ENCODE data around the gene PALM2AKAP2.
"Not testable (repeated sequence)": the region's sequence is repeated elsewhere in the genome, so short reads cannot be mapped to it uniquely, and the experiment has no call there.

The PALM2AKAP2 gene

DNA sequence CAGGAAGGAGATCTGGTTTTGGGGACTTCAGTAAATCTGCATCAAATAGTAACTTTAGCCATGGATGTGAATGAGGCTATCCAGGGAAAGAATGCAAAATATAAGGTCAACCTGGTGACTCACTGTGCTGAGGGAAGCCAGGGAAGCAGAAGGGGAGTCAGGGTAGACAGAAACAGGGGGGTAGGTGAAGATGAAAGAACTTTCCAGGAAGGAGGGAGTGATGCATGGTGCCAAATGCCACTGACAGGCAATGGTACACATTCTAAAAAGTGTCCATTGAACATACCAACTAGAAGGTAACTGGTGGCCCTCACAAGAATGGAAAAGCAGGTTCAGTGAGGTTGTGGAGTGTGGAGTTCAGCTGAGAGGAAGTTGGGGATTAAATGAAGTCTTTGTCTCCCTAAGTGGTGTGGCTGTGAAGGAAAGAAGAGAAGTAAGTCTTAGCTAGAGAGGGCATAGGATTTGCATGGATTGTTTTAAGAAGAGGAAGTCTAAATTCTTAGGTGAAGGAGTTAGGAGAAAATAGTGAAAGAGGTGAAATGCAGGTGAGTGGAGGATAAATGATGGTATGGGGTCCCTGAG, 35.5 kb downstream of the PALM2AKAP2 start:
- no peak overlapping the region for H3K27ac ChIP-seq
- TF ChIP-seq, protein P1, sequence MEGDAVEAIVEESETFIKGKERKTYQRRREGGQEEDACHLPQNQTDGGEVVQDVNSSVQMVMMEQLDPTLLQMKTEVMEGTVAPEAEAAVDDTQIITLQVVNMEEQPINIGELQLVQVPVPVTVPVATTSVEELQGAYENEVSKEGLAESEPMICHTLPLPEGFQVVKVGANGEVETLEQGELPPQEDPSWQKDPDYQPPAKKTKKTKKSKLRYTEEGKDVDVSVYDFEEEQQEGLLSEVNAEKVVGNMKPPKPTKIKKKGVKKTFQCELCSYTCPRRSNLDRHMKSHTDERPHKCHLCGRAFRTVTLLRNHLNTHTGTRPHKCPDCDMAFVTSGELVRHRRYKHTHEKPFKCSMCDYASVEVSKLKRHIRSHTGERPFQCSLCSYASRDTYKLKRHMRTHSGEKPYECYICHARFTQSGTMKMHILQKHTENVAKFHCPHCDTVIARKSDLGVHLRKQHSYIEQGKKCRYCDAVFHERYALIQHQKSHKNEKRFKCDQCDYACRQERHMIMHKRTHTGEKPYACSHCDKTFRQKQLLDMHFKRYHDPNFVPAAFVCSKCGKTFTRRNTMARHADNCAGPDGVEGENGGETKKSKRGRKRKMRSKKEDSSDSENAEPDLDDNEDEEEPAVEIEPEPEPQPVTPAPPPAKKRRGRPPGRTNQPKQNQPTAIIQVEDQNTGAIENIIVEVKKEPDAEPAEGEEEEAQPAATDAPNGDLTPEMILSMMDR (conservative IDR thresholded peaks at IDR 0.05), result no peak

GRCh38 chr9:109816490-109816889, 36.5 kb downstream of the PALM2AKAP2 start:
- no peak overlapping the region for H3K27ac ChIP-seq
- TF ChIP-seq, protein P1 (conservative IDR thresholded peaks at IDR 0.05), result no peak

DNA sequence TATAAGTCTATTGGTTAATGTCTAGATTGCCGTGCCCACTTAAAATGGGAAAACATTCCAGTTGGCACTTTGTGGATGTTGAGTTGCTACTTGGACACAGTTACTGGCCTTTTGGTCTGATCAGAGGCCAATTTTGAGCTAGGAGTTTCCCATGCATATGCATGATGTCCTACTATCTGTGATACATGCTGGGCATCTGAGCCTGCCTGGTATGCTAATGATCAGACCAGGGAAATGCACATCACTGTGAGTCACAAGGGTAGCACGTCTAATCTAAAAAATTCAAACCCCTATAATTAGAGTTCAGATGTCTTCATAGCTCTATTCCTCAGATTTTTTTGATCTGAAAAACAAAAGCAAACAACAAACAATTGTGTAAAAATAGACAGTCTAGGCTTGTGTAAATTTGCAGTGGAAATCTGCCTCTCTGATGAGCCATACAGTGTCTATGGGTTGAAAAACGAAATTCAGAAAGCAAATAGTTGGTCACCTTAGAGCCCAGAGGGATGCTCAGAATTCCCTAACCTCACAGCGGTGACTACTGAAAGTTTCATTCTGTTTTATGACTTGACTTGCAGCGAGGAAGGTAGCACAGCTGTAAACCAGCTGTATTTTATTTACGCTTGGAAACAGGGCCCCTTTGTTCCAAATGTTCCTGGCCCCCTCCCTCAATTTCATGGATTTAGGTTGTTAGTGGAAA, 37.3 kb downstream of the PALM2AKAP2 start:
- TF ChIP-seq, protein P1 (conservative IDR thresholded peaks at IDR 0.05), result 0 out of 2 replicates have a peak, but pooled peaks have one; percentile 34
- no peak overlapping the region for H3K27ac ChIP-seq

- TF ChIP-seq, protein P1 (conservative IDR thresholded peaks at IDR 0.05), result peak; percentile 99
- H3K27ac ChIP-seq, result no peak overlapping the region
These were observed 38.0 kb downstream of the PALM2AKAP2 start for GRCh38 chr9:109817846-109818472.

DNA sequence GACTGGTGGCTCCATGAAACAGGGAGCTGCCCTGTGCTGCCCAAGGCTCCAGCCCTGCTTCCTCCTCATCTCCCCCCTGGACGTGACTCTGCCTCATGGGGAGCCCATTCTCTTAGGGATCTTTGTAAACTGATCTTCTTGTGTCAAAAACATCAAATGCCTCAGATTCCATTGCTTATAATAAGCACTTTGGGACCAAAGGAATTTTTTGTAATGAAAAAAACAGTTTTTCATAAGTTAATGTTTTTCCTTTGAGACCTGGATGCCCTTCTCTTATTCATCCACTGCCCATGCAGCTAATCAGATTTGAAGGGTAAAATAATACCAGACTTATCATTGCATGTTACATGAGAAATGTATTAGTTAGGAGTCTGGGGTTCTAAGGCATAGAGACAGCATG, 41.7 kb downstream of the PALM2AKAP2 start:
- no peak overlapping the region for H3K27ac ChIP-seq
- TF ChIP-seq, protein P1 (conservative IDR thresholded peaks at IDR 0.05), result no peak

- not testable (repeated sequence) for H3K27ac ChIP-seq
These were observed 45.4 kb downstream of the PALM2AKAP2 start for GRCh38 chr9:109825383-109825782.

DNA sequence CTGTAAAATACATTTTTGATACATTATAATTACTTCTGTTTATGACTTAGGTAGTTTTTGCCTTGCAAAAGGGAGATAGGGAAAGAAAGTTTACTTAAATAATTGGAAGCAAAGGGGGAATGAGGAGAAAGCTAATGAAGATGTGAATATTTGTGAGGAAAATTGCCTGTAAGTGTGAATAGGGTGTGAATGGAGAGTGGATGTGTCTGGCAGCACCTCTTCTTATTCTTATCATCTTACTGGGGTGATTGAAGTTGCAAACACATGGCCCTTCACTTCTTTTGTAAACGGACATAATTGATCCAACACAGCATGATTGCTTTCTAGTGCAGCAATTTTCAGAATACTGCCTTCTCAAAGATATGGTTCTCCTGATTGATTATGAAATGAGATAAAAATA, 46.6 kb downstream of the PALM2AKAP2 start:
- TF ChIP-seq, protein P1 (conservative IDR thresholded peaks at IDR 0.05), result no peak
- no peak overlapping the region for H3K27ac ChIP-seq

GRCh38 chr9:109828254-109828653, 48.3 kb downstream of the PALM2AKAP2 start:
- no peak overlapping the region for H3K27ac ChIP-seq
- TF ChIP-seq, protein P1 (conservative IDR thresholded peaks at IDR 0.05), result no peak

Measured in VCaP (cell line).